Neural progenitor cell (in vitro differentiated cells): Measurements from ENCODE around the gene CIDEC.
"Not testable (repeated sequence)": the region's sequence is repeated elsewhere in the genome, so short reads cannot be mapped to it uniquely, and the experiment has no call there.

ENCODE experiments used
- EZH2 ChIP-seq: fragments of 200-600 bp; sonication (generic); IDR thresholded peaks from 2 replicates; pipeline ENCODE4 v1.6.1; 2017; ENCODE audit warnings: antibody characterized with exemption, mild to moderate bottlenecking, moderate library complexity
- TF ChIP-seq, protein P1 (sequence below): fragments of 200-600 bp; sonication (generic); IDR thresholded peaks from 2 replicates; pipeline ENCODE4 v1.5.1; 2017; ENCODE audit warnings: antibody characterized with exemption, mild to moderate bottlenecking

DNA sequence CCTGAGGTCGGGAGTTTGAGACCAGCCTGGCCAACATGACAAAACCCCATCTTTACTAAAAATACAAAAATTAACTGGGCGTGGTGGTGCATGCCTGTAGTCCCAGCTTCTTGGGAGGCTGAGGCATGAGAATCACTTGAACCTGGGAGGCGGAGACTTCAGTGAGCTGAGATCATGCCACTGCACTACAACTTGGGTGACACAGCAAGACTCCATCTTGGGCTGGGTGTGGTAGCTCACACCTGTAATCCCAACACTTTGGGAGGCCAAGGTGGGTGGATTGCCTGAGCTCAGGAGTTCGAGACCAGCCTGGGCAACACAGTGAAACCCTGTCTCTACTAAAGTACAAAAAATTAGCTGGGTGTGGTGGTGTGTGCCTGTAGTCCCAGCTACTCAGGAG is 3.8 kb downstream of the CIDEC start:
- TF ChIP-seq, protein P1, sequence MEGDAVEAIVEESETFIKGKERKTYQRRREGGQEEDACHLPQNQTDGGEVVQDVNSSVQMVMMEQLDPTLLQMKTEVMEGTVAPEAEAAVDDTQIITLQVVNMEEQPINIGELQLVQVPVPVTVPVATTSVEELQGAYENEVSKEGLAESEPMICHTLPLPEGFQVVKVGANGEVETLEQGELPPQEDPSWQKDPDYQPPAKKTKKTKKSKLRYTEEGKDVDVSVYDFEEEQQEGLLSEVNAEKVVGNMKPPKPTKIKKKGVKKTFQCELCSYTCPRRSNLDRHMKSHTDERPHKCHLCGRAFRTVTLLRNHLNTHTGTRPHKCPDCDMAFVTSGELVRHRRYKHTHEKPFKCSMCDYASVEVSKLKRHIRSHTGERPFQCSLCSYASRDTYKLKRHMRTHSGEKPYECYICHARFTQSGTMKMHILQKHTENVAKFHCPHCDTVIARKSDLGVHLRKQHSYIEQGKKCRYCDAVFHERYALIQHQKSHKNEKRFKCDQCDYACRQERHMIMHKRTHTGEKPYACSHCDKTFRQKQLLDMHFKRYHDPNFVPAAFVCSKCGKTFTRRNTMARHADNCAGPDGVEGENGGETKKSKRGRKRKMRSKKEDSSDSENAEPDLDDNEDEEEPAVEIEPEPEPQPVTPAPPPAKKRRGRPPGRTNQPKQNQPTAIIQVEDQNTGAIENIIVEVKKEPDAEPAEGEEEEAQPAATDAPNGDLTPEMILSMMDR, result not testable (repeated sequence)
- not testable (repeated sequence) for TF ChIP-seq EZH2
